Activated T-helper 1 cell treated with anti-CD3 and anti-CD28 coated beads, Interleukin-12 subunit alpha, Interleukin-12 subunit beta, Interleukin-2, Interleukin-4 antibody, amounts not matched to agents 30 ng/mL and 10 ng/mL and 1 ng/mL, durations not matched to agents 14 hours and 24 hours and 36 hours (primary cell): ENCODE measurements around the gene NCAPH2. TPM values are rescaled to one million over a fixed set of nuclear protein-coding genes. Genes with fewer than 3 reads are reported as not detected.
"Not testable (repeated sequence)": the region's sequence is repeated elsewhere in the genome, so short reads cannot be mapped to it uniquely, and the experiment has no call there.

Experiments
- DNase-seq: peaks from one replicate; pipeline ENCODE4 v3.0.0; 2021; ENCODE audit warnings: low spot score
- H3K27ac Mint-ChIP-seq: one replicate; pipeline ENCODE4 v1.8.0; 2021; ENCODE audit warnings: mild to moderate bottlenecking, mixed read lengths
- H3K27me3 Mint-ChIP-seq: one replicate; pipeline ENCODE4 v1.8.0; 2022; ENCODE audit warnings: mild to moderate bottlenecking, moderate library complexity, mixed read lengths; ENCODE audit not compliant: insufficient read depth
- H3K36me3 Mint-ChIP-seq: one replicate; pipeline ENCODE4 v1.8.0; 2021; ENCODE audit warnings: low read depth, mixed read lengths
- H3K4me1 Mint-ChIP-seq: one replicate; pipeline ENCODE4 v1.8.0; 2021; ENCODE audit warnings: low read depth, mixed read lengths
- H3K4me3 Mint-ChIP-seq: one replicate; pipeline ENCODE4 v1.8.0; 2021; ENCODE audit warnings: mild to moderate bottlenecking, moderate library complexity, mixed read lengths
- H3K9me3 Mint-ChIP-seq: one replicate; pipeline ENCODE4 v1.8.0; 2021; ENCODE audit warnings: mixed read lengths
- intact Hi-C: fragments of 100-400 bp; cut with micrococcal nuclease; formaldehyde crosslinking; loops from one replicate; pipeline ENCODE4 v1.15.1; 2024
- total RNA-seq: library from RNA; stranded (reverse); gene quantifications from 2 replicates; pipeline ENCODE4 v1.2.3, GENCODE V29; 2022

Gene NCAPH2
- total RNA-seq, 1 donor from 2014 or later, result 133 TPM

DNA sequence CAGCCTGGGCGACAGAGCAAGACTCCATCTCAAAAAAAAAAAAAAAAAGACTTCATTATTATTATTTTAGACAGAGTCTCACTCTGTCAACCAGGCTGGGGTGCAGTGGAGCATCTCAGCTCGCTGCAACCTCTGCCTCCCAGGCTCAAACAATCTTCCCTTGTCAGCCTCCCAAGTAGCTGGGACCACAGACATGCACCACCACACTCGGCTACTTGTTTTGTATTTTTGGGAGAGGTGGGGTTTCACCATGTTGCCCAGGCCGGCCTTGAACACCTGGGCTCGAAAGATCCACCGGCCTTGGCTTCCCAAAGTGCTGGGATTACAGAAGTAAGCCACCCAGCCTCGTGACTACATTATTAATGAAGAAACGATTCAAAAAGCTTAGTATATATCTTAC, 27.1 kb downstream of the NCAPH2 start:
- H3K36me3 Mint-ChIP-seq, result peaks cover 6% of the 10 kb centered on the region
- no peak overlapping the region for H3K27ac Mint-ChIP-seq
- H3K9me3 Mint-ChIP-seq, result no peaks in the 10 kb centered on the region
- no peaks in the 10 kb centered on the region for H3K27me3 Mint-ChIP-seq
- no peak overlapping the region for H3K4me3 Mint-ChIP-seq
- H3K4me1 Mint-ChIP-seq, result peaks cover 62% of the 10 kb centered on the region
- intact Hi-C loops, result loop anchor here (5.0 to 10.0 kb wide), 2 partner anchors 157 to 570 kb away; partner anchors contain the start of gene PIM3
- DNase-seq, result no peak

DNA sequence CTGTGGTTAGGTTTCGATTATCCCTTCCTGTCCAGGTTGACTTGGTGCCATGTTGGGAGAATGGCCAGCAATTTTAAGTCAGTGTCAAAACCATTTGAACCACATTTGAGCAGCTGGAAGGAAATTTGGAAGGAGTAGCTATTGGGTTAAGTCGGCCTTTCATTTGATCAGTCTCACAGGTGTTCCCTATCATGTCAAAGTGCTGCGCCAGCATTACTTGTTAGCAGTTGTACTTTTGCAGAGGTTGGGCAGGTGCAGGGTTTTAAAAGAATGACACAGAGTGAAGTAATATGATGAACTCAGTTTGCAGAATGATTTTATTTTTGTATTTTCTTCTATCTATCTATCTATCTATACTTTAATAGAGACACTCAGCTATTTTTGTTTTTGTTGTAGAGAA, 28.2 kb downstream of the NCAPH2 start:
- peaks cover 6% of the 10 kb centered on the region for H3K36me3 Mint-ChIP-seq
- intact Hi-C loops, result loop anchor here (5.0 to 10.0 kb wide), 2 partner anchors 156 to 571 kb away; partner anchors contain the start of gene PIM3
- H3K4me3 Mint-ChIP-seq, result no peak overlapping the region
- H3K4me1 Mint-ChIP-seq, result peaks cover 72% of the 10 kb centered on the region
- no peak overlapping the region for H3K27ac Mint-ChIP-seq
- H3K9me3 Mint-ChIP-seq, result no peaks in the 10 kb centered on the region
- DNase-seq, result no peak
- no peaks in the 10 kb centered on the region for H3K27me3 Mint-ChIP-seq

DNA sequence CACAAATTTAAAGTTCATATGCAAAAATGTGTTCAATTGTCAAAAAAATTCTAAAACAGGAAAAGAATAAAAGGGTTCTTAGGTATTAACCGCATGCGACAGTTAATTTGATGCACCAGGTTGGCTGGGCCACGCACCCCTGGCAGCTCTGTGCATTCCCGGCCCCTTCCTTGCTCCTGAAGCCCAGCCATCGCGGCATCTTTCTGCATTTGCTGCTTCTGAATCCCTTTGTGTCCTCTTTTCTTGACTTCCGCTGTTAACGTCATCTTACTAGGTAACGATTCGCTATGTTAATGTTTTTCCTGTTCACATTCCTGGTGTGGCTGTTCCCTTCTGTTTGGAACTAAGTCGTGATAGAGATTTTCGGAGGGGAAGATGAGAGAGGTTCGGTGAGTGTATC, 29.7 kb downstream of the NCAPH2 start:
- no peaks in the 10 kb centered on the region for H3K9me3 Mint-ChIP-seq
- H3K27me3 Mint-ChIP-seq, result no peaks in the 10 kb centered on the region
- no peak for DNase-seq
- peaks cover 84% of the 10 kb centered on the region for H3K4me1 Mint-ChIP-seq
- H3K4me3 Mint-ChIP-seq, result peak overlapping the region; percentile 41
- peaks cover 8% of the 10 kb centered on the region for H3K36me3 Mint-ChIP-seq
- H3K27ac Mint-ChIP-seq, result peak overlapping the region; percentile 97
- intact Hi-C loops, result loop anchor here (2.0 to 10.0 kb wide), 3 partner anchors 83 to 573 kb away; partner anchors contain the start of gene PIM3

DNA sequence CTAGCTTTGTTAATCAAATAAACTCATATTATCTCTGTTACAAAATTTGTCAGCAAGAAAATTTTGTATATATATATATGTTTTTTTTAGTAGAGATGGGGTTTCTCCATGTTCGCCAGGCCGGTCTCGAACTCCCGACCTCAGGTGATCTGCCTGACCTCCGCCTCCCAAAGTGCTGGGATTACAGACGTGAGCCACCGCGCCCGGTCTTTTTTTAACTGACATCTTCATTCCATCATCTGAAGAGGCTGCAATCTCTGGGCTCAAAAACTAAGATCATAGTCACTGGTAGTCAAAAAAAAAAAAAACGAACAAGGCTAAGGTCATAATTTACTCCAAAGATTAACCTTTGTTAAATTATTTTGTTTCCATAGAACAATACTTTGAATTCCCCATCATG, 32.4 kb downstream of the NCAPH2 start:
- H3K27ac Mint-ChIP-seq, result peak overlapping the region; percentile 93
- H3K36me3 Mint-ChIP-seq, result peaks cover 4% of the 10 kb centered on the region
- no peaks in the 10 kb centered on the region for H3K27me3 Mint-ChIP-seq
- H3K4me1 Mint-ChIP-seq, result peaks cover 73% of the 10 kb centered on the region
- DNase-seq, result no peak
- no peaks in the 10 kb centered on the region for H3K9me3 Mint-ChIP-seq
- peak overlapping the region; percentile 12 for H3K4me3 Mint-ChIP-seq
- intact Hi-C loops, result loop anchor here (5.0 kb wide), 1 partner anchor 523 kb away; no protein-coding TSS in a partner anchor

DNA sequence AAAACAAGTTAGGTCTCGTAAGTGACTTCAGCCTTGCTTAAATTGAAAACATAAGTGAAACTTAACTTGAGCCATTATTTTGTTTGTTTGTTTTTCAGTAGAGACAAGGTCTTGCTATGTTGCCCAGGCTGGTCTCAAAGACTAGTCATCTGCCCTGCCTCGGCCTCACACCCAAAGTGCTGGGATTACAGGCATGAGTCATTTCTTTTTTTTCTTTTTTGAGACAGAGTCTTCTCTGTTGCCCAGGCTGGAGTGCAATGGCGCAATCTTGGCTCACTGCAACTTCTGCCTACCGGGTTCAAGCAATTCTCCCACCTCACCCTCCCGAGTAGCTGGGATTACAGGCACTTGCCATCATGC, 33.6 kb downstream of the NCAPH2 start:
- H3K27me3 Mint-ChIP-seq, result not testable (repeated sequence)
- H3K4me3 Mint-ChIP-seq, result peak overlapping the region; percentile 42

DNA sequence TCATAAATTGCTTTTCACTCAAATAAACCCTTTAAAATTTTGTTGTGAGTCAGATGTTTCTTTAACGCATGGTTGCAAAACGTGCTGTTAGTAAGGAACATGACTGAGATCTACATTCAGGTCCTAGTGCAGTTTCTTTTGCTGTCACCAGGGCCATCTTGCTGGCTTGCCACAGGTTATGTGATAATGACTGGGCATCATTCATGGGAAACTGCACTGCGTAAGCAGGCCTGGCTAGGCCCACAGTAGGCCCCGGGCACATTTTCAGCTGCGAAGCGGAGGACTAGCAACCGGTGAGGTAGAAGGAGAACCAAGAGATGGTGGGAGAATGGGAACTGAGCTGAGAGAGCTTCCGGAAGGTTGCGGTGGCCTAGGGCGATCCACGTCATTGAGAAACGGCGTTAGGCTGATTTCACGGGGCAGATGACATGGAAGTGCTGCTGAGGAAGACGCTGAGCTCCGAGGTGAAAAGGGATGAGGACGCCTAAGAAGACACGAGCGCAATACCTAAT, 34.4 kb downstream of the NCAPH2 start:
- Mint-ChIP-seq H3K36me3 (peaks cover 4% of the 10 kb centered on the region), H3K27ac (peak overlapping the region; percentile 93), H3K27me3 (no peaks in the 10 kb centered on the region), H3K9me3 (no peaks in the 10 kb centered on the region), H3K4me3 (peak overlapping the region; percentile 58), H3K4me1 (peaks cover 64% of the 10 kb centered on the region)
- no peak for DNase-seq
- intact Hi-C loops, result loop anchor here (5.0 kb wide), 1 partner anchor 525 kb away; no protein-coding TSS in a partner anchor

More for the DNA sequence above, 33.6 kb downstream of the NCAPH2 start:
- DNase-seq, result peak; percentile 49
- intact Hi-C loops, result loop anchor here (5.0 kb wide), 1 partner anchor 524 kb away; no protein-coding TSS in a partner anchor
- Mint-ChIP-seq H3K4me1 (peaks cover 72% of the 10 kb centered on the region), H3K27ac (peak overlapping the region; percentile 93)
- H3K9me3 Mint-ChIP-seq, H3K36me3 Mint-ChIP-seq: not testable (repeated sequence)

DNA sequence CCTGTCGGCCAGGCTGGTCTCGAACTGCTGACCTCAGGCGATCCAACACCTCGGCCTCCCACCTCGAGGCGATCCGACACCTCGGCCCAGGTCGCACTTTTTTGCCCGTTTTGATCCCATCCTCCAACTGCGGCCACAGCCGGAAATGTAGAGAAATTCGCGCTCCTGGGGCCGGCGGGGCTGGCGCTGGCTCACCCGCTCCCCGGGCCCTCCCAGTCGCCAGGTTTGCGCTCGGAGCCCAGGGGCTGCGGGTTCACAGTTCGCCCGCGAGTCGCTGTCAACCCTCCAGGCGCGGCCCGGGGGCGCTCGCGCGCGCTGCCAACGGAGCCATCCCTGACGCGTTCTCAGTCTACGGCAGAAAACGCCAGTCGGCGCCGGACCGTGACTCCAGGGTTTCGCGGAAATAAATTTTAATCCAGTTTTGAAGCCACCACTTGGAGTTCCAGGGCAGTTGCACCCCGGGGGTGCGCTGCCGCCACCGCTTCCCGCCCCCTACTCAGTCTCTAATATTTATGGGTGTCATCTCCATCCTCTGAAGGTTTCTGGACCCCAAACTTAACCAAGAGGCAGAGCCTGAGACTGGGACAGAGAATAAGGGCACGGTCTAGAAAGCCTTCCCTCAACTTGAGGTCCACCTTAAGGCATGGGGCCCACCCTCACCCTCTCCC, 36.2 kb downstream of the NCAPH2 start:
- intact Hi-C loops, result loop anchor here (1.0 to 5.0 kb wide), 3 partner anchors 13 to 527 kb away; partner anchors contain the start of genes CHKB and TYMP
- Mint-ChIP-seq H3K4me1 (peaks cover 51% of the 10 kb centered on the region), H3K4me3 (peak overlapping the region; percentile 59), H3K36me3 (peaks cover 1% of the 10 kb centered on the region), H3K27me3 (no peaks in the 10 kb centered on the region), H3K9me3 (no peaks in the 10 kb centered on the region), H3K27ac (peak overlapping the region; percentile 84)
- DNase-seq, result peak; percentile 80

DNA sequence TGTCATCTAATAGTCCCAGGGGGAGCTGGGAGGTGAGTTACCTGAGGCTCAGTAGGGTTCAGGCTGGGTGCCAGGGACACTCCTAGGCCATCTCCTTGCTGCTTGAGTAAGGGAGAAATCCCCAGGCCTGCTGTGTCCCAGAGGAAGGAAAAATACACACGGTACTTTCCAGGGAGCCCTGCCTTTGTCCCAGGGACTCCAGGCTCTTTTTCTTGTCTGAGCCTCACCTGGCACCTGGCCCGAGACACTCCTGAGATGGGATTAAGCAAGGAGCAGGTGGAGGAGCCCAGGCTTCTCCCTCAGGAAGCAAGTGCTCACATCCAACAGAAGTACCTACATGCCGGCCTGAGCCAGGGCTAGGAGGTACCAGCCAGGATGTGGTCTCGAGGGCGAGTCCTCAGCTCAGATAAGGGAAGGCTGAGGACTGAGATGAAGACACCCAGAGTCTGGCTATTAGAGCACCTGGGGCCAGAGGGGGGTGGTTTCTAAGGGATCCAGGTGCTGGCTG, 36.8 kb downstream of the NCAPH2 start:
- H3K4me1 Mint-ChIP-seq, result peaks cover 45% of the 10 kb centered on the region
- peaks cover 1% of the 10 kb centered on the region for H3K36me3 Mint-ChIP-seq

DNA sequence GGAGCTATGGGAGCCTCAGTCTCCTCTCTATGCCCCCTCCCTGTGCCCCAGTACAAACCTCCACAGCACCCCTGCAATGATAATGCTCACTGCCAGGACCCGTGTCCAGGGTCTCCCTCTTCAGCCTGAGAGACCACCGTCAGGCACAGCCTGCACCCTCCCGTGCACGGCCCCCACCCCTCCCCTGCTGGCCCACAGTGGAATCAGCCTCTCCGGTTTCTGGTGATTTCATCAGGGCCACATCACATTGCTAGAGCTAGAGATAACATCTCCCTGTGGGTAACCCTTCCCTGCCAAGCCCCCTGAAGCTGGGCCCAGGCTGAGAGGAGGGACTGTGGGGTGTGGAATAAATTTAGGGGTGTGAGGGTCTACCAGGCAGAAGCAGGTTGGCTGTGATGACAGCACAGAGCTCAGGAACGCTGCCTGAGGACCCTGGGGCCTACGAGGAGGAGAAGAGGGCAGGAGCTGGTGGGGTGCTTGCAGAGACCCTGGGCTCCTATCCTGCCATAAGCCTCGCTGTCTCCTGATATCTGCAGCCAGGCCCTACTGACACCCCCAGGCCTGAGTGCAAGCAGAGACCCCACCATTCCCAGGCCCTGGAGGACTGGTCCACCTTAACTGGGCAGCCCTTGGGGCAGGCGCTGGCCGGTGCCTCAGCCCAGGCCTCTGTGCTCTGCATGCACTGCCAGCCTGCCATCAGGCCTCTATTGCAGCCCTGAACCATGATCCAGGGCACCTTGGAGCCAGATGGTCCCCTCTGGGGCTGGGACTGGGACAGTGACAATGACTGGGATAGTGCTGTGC, 37.7 kb downstream of the NCAPH2 start, which contains the start of gene KLHDC7B:
TSS of gene KLHDC7B (plus strand) at position 378 of the 804 bp plus-strand sequence. CDS start at position 723, 345 bp downstream.
- Mint-ChIP-seq H3K27ac (peak within 1 kb of the TSS; percentile 84), H3K4me1 (peaks cover 47% of the 10 kb centered on the region), H3K36me3 (peaks cover 1% of the 10 kb centered on the region), H3K4me3 (peak within 1 kb of the TSS; percentile 59), H3K27me3 (no peaks in the 10 kb centered on the region), H3K9me3 (no peaks in the 10 kb centered on the region)
- intact Hi-C loops, result loop anchor here (2.0 kb wide), 1 partner anchor 15 kb away; the partner anchor contains the start of gene TYMP
- DNase-seq, result no peak

More for the DNA sequence above, 36.8 kb downstream of the NCAPH2 start:
- intact Hi-C loops, result loop anchor here (1.0 to 5.0 kb wide), 3 partner anchors 14 to 527 kb away; partner anchors contain the start of genes CHKB and TYMP
- no peaks in the 10 kb centered on the region for H3K27me3 Mint-ChIP-seq
- peak overlapping the region; percentile 59 for H3K4me3 Mint-ChIP-seq
- no peaks in the 10 kb centered on the region for H3K9me3 Mint-ChIP-seq
- DNase-seq, result no peak
- H3K27ac Mint-ChIP-seq, result peak overlapping the region; percentile 84

DNA sequence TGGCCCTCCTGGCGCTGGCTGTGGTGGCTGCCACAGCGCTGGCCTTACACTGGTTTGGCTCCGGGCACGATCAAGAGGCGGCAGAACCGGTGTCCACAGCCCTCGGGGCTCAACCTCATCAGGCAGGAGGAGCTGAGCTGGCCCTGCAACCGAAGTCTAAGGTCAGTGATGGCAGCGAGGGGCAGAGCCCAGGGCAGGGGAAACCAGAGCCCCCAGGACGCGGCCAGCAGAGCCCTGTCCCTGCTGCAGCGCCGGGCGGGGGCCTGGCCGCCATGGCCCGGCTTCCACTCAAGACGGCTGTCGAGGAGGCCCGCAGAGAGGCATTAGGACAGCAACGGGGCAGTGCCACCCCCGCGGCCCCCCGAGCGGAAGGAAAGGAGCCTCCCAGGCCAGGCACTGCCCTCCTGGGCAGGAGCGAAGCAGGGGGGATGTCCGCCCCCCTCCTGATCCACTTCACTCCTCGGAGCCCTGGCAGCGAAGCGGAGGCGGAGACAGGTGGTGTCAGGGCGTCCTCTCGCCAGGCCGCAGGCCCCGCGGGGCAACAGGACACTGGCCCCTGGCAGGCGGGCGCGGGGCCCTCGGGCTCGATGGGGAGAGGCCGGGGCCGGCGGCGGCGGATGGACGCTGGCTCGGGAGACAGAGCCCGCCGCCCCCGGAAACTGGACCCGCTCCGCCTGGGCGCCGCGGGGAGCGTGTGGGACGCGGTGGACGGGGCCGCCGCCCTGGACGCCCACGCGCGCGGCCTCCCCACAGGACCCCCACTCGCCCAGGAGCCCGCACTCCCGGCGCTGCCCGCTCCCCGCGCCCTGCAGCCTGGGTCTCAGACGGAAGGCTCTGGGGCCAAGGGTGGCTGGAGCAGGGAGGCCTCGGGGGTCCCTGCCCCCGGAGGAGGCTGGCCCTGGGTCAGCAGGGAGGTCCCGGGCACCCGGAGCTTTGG, 38.6 kb downstream of the NCAPH2 start:
- no peak for DNase-seq
- H3K27ac Mint-ChIP-seq, result peak overlapping the region; percentile 52
- H3K4me3 Mint-ChIP-seq, result no peak overlapping the region
- intact Hi-C loops, result no loop called here
- H3K36me3 Mint-ChIP-seq, result peaks cover 1% of the 10 kb centered on the region
- no peaks in the 10 kb centered on the region for H3K27me3 Mint-ChIP-seq
- H3K4me1 Mint-ChIP-seq, result peaks cover 40% of the 10 kb centered on the region
- no peaks in the 10 kb centered on the region for H3K9me3 Mint-ChIP-seq

DNA sequence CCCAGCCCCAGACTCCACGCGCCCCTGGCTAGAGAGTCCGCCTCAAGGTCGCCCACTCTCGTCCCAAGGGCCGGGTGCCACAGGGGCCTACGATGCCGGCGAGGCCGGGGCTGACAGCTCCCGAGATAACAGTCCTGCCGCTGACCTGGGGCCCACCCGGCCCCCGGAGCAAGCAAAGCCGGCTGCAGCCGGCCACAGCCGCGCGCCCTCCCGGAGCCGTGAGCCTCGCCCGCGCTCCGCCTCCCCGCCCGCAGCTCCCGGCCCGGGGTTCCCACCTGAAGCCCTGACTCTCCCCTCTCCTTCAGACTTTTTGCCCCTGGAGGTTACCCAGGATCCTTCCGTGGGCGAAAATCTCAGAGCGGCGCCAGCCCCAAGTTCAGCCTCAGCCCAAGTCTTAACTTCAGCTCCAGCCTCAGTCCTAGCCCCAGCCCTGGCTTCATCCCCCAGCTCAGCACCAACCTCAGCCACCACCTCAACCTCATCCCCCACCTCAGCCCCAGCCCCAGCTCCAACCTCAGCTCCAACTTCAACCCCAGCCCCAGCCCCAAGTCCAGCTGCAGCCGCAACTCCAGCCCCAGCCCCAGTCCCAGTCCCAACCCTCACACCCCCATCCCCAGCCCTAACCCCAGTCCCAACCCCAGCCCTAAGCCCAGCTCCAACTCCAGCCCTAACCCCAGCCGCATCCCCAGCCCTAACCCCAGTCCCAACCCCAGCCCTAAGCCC, 39.4 kb downstream of the NCAPH2 start:
- Mint-ChIP-seq H3K36me3 (peaks cover under 1% of the 10 kb centered on the region), H3K9me3 (no peaks in the 10 kb centered on the region), H3K4me1 (peaks cover 32% of the 10 kb centered on the region), H3K27me3 (no peaks in the 10 kb centered on the region), H3K4me3 (peak overlapping the region; percentile 74), H3K27ac (peak overlapping the region; percentile 72)
- no peak for DNase-seq
- intact Hi-C loops, result no loop called here
